Body of pancreas (tissue), 4 donors: Measurements from ENCODE around the gene F2RL2. TPM values are rescaled to one million over a fixed set of nuclear protein-coding genes. Genes with fewer than 3 reads are reported as not detected.

Experiments
- ATAC-seq: fragments of 150-250 bp; one replicate; pipeline ENCODE4 v1.9.1; 2016
- DNase-seq, 4 donors: peaks; one replicate each; pipeline ENCODE4 v3.0.0-alpha.2; 2019
- H3K27ac ChIP-seq, 4 donors: fragments of 200-600 bp; sonication (generic); 1 replicate in 3 of 4; 2 replicates in 1 of 4; pipeline versions ENCODE4 v1.5.1 to v1.6.1; 2016 to 2019; ENCODE audit warnings: mild to moderate bottlenecking in 1 of 4, mixed read lengths in 1 of 4, moderate library complexity in 1 of 4
- H3K27me3 ChIP-seq, 2 donors: fragments of 200-600 bp; sonication (generic); one replicate each; pipeline ENCODE4 v1.6.0; 2016; ENCODE audit warnings: mild to moderate bottlenecking in 1 of 2
- H3K36me3 ChIP-seq, 2 donors: fragments of 200-600 bp; sonication (generic); replicated peaks in 1 of 2; 2 replicates each; pipeline ENCODE4 v1.5.1; 2016; ENCODE audit warnings: low read depth in 2 of 2; ENCODE audit not compliant: insufficient read depth in 1 of 2
- H3K4me1 ChIP-seq: fragments of 200-600 bp; sonication (generic); one replicate; pipeline ENCODE4 v1.6.0; 2016
- H3K4me3 ChIP-seq, 2 donors: fragments of 200-600 bp; sonication (generic); 1 replicate in 1 of 2; 2 replicates in 1 of 2; pipeline ENCODE4 v1.5.1; 2016 to 2019
- H3K9me3 ChIP-seq, 3 donors: fragments of 200-600 bp; sonication (generic); 1 replicate in 2 of 3; 2 replicates in 1 of 3; pipeline ENCODE4 v1.5.1; 2016
- POLR2A ChIP-seq, 3 donors: fragments of 450-650 bp; IDR thresholded peaks; one replicate each; pipeline ENCODE4 v1.6.1; 2016; ENCODE audit warnings: antibody characterized with exemption in 3 of 3, mild to moderate bottlenecking in 2 of 3
- WGBS, 2 donors: methylation state at CpG; one replicate each; pipeline ENCODE4 v1.1.5; 2017; 5-methylcytosine and 5-hydroxymethylcytosine counted together
- intact Hi-C: fragments of 100-400 bp; cut with DNase I; formaldehyde crosslinking; loops from one replicate; pipeline ENCODE4 v1.15.1; 2023
- total RNA-seq, 2 donors: library from RNA; depleted of rRNA; stranded (reverse); fragments of >200 nt; gene quantifications; one replicate each; pipeline ENCODE4 v1.1.0, GENCODE V29; 2016
- TF ChIP-seq, protein P1 (sequence below), 7 experiments: fragments of 450-650 bp in 4 of 7; fragments of 200-600 bp in 3 of 7; sonication (generic) in 3 of 7; IDR thresholded peaks; one replicate each; pipeline ENCODE4 v1.5.1; 2016 to 2019; ENCODE audit warnings: antibody characterized with exemption in 7 of 7

F2RL2 gene
- total RNA-seq, 2 donors from 2014 or later: 0.78 TPM; not detected in 1

DNA sequence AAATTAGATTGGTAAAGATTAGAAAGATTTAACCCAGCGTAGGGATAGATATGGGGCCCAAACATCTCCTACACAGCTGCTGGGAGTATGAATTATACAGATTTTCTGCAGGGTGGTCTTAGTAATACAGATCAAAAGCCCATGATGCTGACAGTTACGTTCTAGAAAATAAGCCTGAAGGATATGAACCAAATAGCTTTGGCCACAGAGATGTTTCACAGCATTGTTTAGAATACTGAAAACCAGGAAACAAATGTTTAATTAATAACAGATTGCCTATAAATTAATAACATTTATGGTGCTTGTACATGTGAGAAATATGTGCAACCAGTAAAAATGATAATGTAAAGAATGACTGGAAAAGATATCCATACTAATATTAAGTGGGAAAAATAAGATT lies 24.7 kb downstream of the F2RL2 start:
- 84 to 89% methylated on average over 2 of the region's 2 CpGs for WGBS, 2 donors
- no peak overlapping the region for H3K4me3 ChIP-seq
- intact Hi-C loops: no loop called here
- no peaks in the 10 kb centered on the region for H3K27me3 ChIP-seq
- no peak overlapping the region for H3K27ac ChIP-seq
- ATAC-seq (no peak), DNase-seq (no peak)
- no peaks in the 10 kb centered on the region for H3K4me1 ChIP-seq
- no peaks in the 10 kb centered on the region for H3K9me3 ChIP-seq
- TF ChIP-seq, protein P1, sequence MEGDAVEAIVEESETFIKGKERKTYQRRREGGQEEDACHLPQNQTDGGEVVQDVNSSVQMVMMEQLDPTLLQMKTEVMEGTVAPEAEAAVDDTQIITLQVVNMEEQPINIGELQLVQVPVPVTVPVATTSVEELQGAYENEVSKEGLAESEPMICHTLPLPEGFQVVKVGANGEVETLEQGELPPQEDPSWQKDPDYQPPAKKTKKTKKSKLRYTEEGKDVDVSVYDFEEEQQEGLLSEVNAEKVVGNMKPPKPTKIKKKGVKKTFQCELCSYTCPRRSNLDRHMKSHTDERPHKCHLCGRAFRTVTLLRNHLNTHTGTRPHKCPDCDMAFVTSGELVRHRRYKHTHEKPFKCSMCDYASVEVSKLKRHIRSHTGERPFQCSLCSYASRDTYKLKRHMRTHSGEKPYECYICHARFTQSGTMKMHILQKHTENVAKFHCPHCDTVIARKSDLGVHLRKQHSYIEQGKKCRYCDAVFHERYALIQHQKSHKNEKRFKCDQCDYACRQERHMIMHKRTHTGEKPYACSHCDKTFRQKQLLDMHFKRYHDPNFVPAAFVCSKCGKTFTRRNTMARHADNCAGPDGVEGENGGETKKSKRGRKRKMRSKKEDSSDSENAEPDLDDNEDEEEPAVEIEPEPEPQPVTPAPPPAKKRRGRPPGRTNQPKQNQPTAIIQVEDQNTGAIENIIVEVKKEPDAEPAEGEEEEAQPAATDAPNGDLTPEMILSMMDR (IDR thresholded peaks at IDR 0.05): no peak
- TF ChIP-seq POLR2A (IDR thresholded peaks at IDR 0.05): no peak
- H3K36me3 ChIP-seq: no peaks in the 10 kb centered on the region

DNA sequence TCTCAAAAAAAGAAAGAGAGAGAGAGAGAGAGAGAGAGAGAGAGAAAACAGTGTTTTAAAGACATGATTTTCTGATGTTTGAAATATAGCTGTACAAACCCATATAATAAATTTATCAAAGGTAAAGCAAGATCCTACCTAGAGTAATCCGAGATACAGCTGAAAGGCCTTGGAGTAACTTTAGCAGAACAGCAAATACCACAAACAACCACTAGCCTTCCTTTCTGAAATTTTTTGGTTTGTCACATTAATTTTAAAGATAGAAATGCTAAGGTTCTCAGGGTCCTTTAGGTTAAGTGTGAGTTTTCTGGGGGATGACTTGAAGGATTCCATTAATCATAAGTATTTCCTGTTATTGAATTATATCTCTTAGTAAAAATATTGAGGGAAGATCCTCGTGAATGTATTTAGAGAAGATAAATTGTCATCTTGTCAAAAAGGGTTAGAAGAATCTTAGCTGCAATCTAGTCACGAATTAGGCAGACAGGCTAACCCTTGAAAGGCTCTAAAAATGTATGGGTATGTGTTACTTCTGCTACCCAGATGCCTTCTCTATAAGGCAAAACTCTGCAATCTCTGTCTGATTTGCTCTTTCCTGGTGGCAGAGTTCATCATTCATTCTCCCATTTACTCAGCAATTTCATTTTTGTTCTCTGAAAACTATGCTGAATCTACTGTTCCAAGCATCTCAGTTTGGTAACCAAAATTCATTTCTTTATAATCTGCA lies 27.3 kb downstream of the F2RL2 start:
- H3K27ac ChIP-seq: no peak overlapping the region
- 83 to 85% methylated on average over 3 of the region's 3 CpGs for WGBS, 2 donors
- H3K9me3 ChIP-seq: no peaks in the 10 kb centered on the region
- ATAC-seq (no peak), DNase-seq (no peak)
- H3K27me3 ChIP-seq: no peaks in the 10 kb centered on the region
- H3K4me1 ChIP-seq: no peaks in the 10 kb centered on the region
- intact Hi-C loops: no loop called here
- no peak overlapping the region for H3K4me3 ChIP-seq
- TF ChIP-seq, protein P1 (IDR thresholded peaks at IDR 0.05): no peak
- TF ChIP-seq POLR2A (IDR thresholded peaks at IDR 0.05): no peak
- H3K36me3 ChIP-seq: peaks cover 0 to 1% of the 10 kb centered on the region in 2 donors

DNA sequence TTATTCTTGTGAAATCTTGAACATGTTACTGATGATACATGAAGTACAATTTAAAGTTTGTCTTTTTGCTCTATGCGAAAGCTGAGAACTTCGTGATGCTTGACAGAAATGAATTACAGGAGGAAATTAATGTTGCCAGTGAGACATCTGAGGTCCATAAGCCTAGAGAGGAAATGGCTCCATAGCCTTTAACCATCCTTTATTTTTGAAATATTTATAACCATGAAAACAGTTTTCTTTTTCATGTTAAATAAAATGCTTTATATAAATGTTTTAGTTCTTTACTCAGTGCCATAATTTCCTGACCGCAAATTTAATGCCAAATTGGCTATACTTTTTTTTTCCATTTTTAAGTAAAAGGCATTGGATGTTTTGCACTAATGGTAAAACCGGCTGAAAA lies 29.1 kb downstream of the F2RL2 start:
- no peak for DNase-seq
- no peaks in the 10 kb centered on the region for H3K27me3 ChIP-seq
- no peaks in the 10 kb centered on the region for H3K4me1 ChIP-seq
- no peak overlapping the region for H3K4me3 ChIP-seq
- ATAC-seq: no peak
- intact Hi-C loops: no loop called here
- 79 to 91% methylated on average over 4 of the region's 4 CpGs for WGBS, 2 donors
- peaks cover 0 to 5% of the 10 kb centered on the region in 2 donors for H3K36me3 ChIP-seq
- TF ChIP-seq, protein P1 (IDR thresholded peaks at IDR 0.05): no peak
- TF ChIP-seq POLR2A (IDR thresholded peaks at IDR 0.05): no peak
- no peaks in the 10 kb centered on the region for H3K9me3 ChIP-seq
- H3K27ac ChIP-seq: no peak overlapping the region

DNA sequence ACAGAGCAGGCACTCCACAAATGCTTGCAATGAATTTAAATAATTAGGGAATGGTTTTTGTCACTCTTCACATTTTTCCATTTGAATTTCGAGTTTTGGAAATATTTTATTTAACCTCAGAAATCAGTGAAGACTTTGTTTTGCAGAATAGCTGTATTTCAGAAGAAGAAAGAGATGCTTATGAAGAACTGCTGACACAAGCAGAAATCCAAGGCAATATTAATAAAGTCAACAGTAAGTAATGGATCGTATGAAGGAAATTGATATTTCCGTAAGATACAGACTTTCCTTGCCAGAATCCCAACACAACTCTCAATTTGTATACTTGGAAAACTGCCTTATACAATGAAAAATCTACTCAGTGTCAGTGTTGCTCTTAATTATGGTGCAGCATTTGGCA lies 30.5 kb downstream of the F2RL2 start:
- Histone ChIP-seq H3K27ac (no peak overlapping the region), H3K4me1 (no peaks in the 10 kb centered on the region), H3K4me3 (no peak overlapping the region), H3K9me3 (no peaks in the 10 kb centered on the region), H3K27me3 (no peaks in the 10 kb centered on the region), H3K36me3 (peaks cover 0 to 5% of the 10 kb centered on the region in 2 donors)
- intact Hi-C loops: no loop called here
- TF ChIP-seq, protein P1 (IDR thresholded peaks at IDR 0.05): no peak
- TF ChIP-seq POLR2A (IDR thresholded peaks at IDR 0.05): no peak
- ATAC-seq (no peak), DNase-seq (no peak)
- 45 to 72% methylated on average over 3 of the region's 3 CpGs for WGBS, 2 donors

DNA sequence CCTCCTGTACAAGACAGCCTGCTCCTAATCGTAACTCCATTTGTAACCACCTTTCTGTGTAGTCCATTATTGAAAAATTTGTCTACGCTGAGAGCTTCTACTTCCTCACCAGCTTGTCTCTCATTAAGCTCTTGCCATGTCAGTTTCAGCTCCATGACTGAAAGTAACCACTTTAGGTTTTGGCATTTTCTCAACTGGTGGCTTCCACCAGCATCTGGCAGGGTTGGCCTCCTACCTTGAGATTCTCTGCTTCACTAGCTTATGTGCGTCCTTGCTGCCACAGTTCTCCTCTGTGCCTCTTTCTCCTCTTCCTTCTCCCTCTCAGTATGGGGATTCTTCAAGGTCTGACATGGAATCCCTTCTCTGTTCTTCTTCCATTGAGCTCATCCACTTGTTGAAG lies 31.8 kb downstream of the F2RL2 start:
- Histone ChIP-seq H3K27me3 (no peaks in the 10 kb centered on the region), H3K4me1 (no peaks in the 10 kb centered on the region), H3K4me3 (no peak overlapping the region), H3K27ac (no peak overlapping the region), H3K36me3 (peaks cover 0 to 5% of the 10 kb centered on the region in 2 donors), H3K9me3 (no peaks in the 10 kb centered on the region)
- intact Hi-C loops: no loop called here
- TF ChIP-seq POLR2A (IDR thresholded peaks at IDR 0.05): no peak
- TF ChIP-seq, protein P1 (IDR thresholded peaks at IDR 0.05): no peak
- no peak for ATAC-seq
- no peak for DNase-seq
- 91 to 95% methylated on average over 3 of the region's 3 CpGs for WGBS, 2 donors
